Measurements from ENCODE around the gene CYP2C8. TPM values are rescaled to one million over a fixed set of nuclear protein-coding genes. Genes with fewer than 3 reads are reported as not detected.
"Not testable (repeated sequence)": the region's sequence is repeated elsewhere in the genome, so short reads cannot be mapped to it uniquely, and the experiment has no call there.

Gene CYP2C8
- total RNA-seq, 1 donor from 2014 or later = not detected

GRCh38 chr10:95071107-95071660 is 1.9 kb upstream of the CYP2C8 start:
- intact Hi-C loops (cut with micrococcal nuclease) = no loop called here
- TF ChIP-seq CTCF (IDR thresholded peaks at IDR 0.05; ENCODE audit: borderline replicate concordance) = no peak
- Histone ChIP-seq H3K27me3 (ENCODE audit: low read depth) (no peaks in the 10 kb centered on the region), H3K36me3 (no peaks in the 10 kb centered on the region), H3K4me3 (no peak overlapping the region), H3K9me3 (replicated peaks) (no peaks in the 10 kb centered on the region), H3K4me1 (no peaks in the 10 kb centered on the region), H3K27ac (replicated peaks) (no peak overlapping the region)
- no peak for DNase-seq

DNA sequence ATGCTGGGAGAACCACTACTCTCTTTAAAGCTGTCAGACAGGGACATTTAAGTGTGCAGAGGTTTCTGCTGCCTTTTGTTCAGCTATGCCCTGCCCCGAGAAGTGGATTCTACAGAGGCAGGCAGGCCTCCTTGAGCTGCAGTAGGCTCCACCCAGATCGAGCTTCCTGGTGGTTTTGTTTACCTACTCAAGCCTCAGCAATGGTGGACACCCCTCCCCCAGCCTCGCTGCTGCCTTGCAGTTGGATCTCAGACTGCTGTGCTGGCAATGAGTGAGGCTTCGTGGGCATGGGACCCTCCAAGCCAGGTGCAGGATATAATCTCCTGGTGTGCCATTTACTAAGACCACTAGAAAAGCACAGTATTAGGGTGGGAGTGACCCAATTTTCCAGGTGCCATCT is 5.2 kb downstream of the CYP2C8 start:
- H3K4me1 ChIP-seq; intact Hi-C loops (cut with micrococcal nuclease); H3K27ac ChIP-seq (replicated peaks); H3K4me3 ChIP-seq; DNase-seq; H3K27me3 ChIP-seq (ENCODE audit: low read depth); H3K36me3 ChIP-seq: not testable (repeated sequence)
- H3K9me3 ChIP-seq (replicated peaks) = peaks cover 13% of the 10 kb centered on the region

DNA sequence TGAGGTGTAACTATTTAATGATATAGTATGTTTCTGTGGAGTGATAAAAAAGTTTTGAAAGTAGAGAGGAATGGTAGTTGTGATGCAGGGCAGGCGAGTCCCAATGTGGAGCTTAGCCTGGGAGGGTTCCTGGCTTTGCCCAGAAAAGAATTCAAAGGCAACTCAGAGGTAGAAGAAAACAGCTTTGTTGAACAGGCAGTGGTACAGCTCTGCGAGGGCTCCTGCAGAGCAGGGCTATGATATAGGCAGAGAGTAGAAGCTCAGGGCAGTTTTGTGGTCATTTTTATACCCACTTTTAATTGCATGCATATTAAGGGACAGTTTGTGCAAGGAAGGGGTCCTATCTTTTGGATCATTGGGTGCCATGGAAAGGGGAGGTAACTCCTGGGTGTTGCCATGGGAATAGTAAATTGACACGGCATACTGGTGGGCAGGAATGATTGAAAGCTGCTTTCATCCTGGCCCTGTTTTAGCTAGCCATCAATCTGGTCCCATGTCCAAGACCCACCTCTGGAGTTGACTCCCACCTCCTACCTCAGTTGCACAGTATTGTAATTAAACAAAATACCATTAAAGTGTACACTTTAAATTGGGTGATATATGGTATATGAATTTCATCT is 12.4 kb downstream of the CYP2C8 start:
- H3K36me3 ChIP-seq = no peaks in the 10 kb centered on the region
- intact Hi-C loops (cut with micrococcal nuclease) = no loop called here
- no peaks in the 10 kb centered on the region for H3K4me1 ChIP-seq
- no peaks in the 10 kb centered on the region for H3K27me3 ChIP-seq (ENCODE audit: low read depth)
- no peak for TF ChIP-seq CTCF (IDR thresholded peaks at IDR 0.05; ENCODE audit: borderline replicate concordance)
- H3K9me3 ChIP-seq (replicated peaks) = peaks cover 21% of the 10 kb centered on the region
- H3K27ac ChIP-seq (replicated peaks) = no peak overlapping the region
- DNase-seq = no peak
- H3K4me3 ChIP-seq = no peak overlapping the region

GRCh38 chr10:95049919-95050318 is 19.4 kb downstream of the CYP2C8 start:
- TF ChIP-seq CTCF (IDR thresholded peaks at IDR 0.05; ENCODE audit: borderline replicate concordance) = no peak
- Histone ChIP-seq H3K4me1 (no peaks in the 10 kb centered on the region), H3K36me3 (no peaks in the 10 kb centered on the region), H3K27ac (replicated peaks) (no peak overlapping the region), H3K9me3 (replicated peaks) (peaks cover 27% of the 10 kb centered on the region), H3K4me3 (no peak overlapping the region), H3K27me3 (ENCODE audit: low read depth) (no peaks in the 10 kb centered on the region)
- no peak for DNase-seq
- intact Hi-C loops (cut with micrococcal nuclease) = no loop called here

DNA sequence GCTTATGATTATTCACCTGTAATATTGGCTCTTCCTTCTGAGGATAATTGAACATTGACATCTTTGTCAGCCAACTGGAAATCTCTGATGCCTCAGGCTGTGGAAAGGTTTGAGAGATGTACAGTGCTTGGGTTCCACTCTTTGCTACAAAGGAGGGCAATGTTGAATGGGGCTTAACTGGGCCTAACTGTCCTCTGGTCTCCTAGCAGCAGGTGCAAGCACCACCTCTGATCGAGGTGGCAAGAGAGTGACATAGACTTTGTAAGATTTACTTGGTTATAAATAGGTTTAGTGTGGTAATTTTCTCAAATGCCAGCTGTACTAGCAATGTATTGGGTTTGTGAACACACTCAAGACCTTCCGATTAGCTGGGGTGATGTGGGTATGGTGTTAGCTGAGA is 21.1 kb downstream of the CYP2C8 start:
- no peak for DNase-seq
- no peaks in the 10 kb centered on the region for H3K4me1 ChIP-seq
- H3K27ac ChIP-seq (replicated peaks) = no peak overlapping the region
- intact Hi-C loops (cut with micrococcal nuclease) = no loop called here
- H3K36me3 ChIP-seq = no peaks in the 10 kb centered on the region
- no peak for TF ChIP-seq CTCF (IDR thresholded peaks at IDR 0.05; ENCODE audit: borderline replicate concordance)
- peaks cover 21% of the 10 kb centered on the region for H3K9me3 ChIP-seq (replicated peaks)
- no peak overlapping the region for H3K4me3 ChIP-seq
- no peaks in the 10 kb centered on the region for H3K27me3 ChIP-seq (ENCODE audit: low read depth)

GRCh38 chr10:95039281-95039680 is 30.0 kb downstream of the CYP2C8 start:
- Histone ChIP-seq H3K9me3 (replicated peaks) (no peaks in the 10 kb centered on the region), H3K4me1 (no peaks in the 10 kb centered on the region), H3K4me3 (no peak overlapping the region), H3K36me3 (no peaks in the 10 kb centered on the region), H3K27me3 (ENCODE audit: low read depth) (no peaks in the 10 kb centered on the region), H3K27ac (replicated peaks) (no peak overlapping the region)
- TF ChIP-seq CTCF (IDR thresholded peaks at IDR 0.05; ENCODE audit: borderline replicate concordance) = no peak
- intact Hi-C loops (cut with micrococcal nuclease) = no loop called here
- no peak for DNase-seq

All from left ventricle myocardium inferior (tissue), 1 donor.